Peyer's patch (tissue), 4 donors: ENCODE data around the gene NBR1.

Source experiments
- POLR2A ChIP-seq, 2 donors: fragments of 450-650 bp; IDR thresholded peaks; one replicate each; pipeline ENCODE4 v1.5.1; 2017; ENCODE audit warnings: antibody characterized with exemption in 2 of 2, mild to moderate bottlenecking in 2 of 2, moderate library complexity in 2 of 2
- TF ChIP-seq, protein P1 (sequence below), 6 experiments: fragments of 450-650 bp in 4 of 6; fragments of 200-600 bp in 2 of 6; sonication (generic) in 1 of 6; IDR thresholded peaks; one replicate each; pipeline ENCODE4 v1.5.1; 2017 to 2019; ENCODE audit warnings: antibody characterized with exemption in 6 of 6, mild to moderate bottlenecking in 3 of 6, moderate library complexity in 1 of 6

DNA sequence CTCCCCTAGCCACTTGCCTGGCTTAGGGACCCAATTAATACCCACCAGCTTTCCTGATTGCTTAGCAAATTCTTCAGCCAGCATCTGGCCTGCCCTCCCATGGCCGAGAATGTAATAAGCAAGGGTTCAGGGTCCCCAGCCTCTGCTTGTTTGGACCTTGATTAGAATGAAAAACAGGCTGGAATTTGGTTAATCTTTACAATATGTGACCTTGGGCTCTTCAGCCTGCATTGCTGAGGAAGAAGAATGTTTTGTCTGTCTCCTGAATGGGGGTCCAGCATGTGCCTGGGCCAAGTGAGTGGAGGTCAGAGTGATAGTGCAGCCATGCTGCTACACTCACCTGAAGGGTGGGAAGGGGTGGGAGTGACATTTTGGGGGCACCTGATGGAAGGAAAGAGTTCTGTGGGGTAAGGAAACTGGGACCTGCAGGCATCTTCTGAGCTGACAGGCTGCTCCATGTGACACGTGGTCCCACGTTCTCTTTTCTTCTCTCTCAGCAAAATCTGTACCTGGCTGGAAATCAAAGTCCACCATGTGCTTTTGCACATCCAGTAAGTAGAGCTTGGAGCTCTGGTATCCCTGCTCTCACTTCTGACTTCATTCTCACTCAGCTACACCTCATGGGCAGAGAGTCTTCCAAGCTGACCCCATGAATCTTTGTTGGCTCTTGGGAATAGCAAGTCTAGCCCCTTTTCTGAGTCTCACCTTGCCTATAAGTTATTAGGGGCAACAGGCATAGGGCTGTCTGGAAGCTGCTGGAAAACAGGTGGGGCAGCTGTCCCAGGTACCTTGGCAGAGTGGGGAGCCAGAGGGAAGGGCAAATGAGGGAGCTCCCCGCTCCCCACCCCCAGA, 46.0 kb downstream of the NBR1 start:
- TF ChIP-seq, protein P1, sequence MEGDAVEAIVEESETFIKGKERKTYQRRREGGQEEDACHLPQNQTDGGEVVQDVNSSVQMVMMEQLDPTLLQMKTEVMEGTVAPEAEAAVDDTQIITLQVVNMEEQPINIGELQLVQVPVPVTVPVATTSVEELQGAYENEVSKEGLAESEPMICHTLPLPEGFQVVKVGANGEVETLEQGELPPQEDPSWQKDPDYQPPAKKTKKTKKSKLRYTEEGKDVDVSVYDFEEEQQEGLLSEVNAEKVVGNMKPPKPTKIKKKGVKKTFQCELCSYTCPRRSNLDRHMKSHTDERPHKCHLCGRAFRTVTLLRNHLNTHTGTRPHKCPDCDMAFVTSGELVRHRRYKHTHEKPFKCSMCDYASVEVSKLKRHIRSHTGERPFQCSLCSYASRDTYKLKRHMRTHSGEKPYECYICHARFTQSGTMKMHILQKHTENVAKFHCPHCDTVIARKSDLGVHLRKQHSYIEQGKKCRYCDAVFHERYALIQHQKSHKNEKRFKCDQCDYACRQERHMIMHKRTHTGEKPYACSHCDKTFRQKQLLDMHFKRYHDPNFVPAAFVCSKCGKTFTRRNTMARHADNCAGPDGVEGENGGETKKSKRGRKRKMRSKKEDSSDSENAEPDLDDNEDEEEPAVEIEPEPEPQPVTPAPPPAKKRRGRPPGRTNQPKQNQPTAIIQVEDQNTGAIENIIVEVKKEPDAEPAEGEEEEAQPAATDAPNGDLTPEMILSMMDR (IDR thresholded peaks at IDR 0.05) = no peak
- TF ChIP-seq POLR2A (IDR thresholded peaks at IDR 0.05) = no peak
